HCT116 (cell line): ENCODE results near the gene CPZ. TPM values are rescaled to one million over a fixed set of nuclear protein-coding genes. Genes with fewer than 3 reads are reported as not detected.

Experiments
- ATAC-seq: fragments of 200-7000 bp; cut with Tn5 transposase; 2 replicates; pipeline ENCODE4 v1.9.1; 2020; ENCODE audit warnings: mild to moderate bottlenecking, moderate library complexity
- BruUV-seq: library from RNA; stranded (reverse); fragments of 400-500 nt; replicated peaks from 2 replicates; lab custom pipeline; 2021; lab: Mats Ljungman, UMichigan
- CTCF ChIA-PET: fragments of 300-600 bp; sonication (Branson Sonifier 250); formaldehyde crosslinking; loops from one replicate; lab custom pipeline; 2021; ENCODE audit warnings: antibody characterized with exemption; lab: Charles Lee
- POLR2A ChIA-PET: fragments of 300-600, 350-600 bp; sonication (Branson Sonifier 250); formaldehyde crosslinking; loops from one replicate; lab custom pipeline; 2021; ENCODE audit warnings: antibody characterized with exemption; lab: Charles Lee
- RAD21 ChIA-PET, 2 experiments: fragments of 300-600 bp; sonication (Branson Sonifier 250); formaldehyde crosslinking; loops; one replicate each; lab custom pipeline; 2023; ENCODE audit warnings: low total read pairs in 2 of 2; ENCODE audit not compliant: uncharacterized antibody in 2 of 2, unreplicated experiment in 2 of 2, low non-redundant PET in 1 of 2; lab: Charles Lee
- DNase-seq: peaks from one replicate; pipeline ENCODE4 v3.0.0-alpha.2; 2010; ENCODE audit warnings: low read depth, low spot score
- H2AFZ ChIP-seq: fragments of 200-600 bp; shearing (Covaris generic), sonication (generic); 2 replicates; pipeline ENCODE4 v1.6.1; 2017; ENCODE audit warnings: low read depth, mixed run types, mixed read lengths, antibody characterized with exemption, low read length; ENCODE audit not compliant: poor library complexity, severe bottlenecking
- H3K27ac ChIP-seq: 2 replicates; pipeline ENCODE4 v1.5.1; 2012; ENCODE audit warnings: low read depth, low read length
- H3K27me3 ChIP-seq: fragments of 200-600 bp; sonication (generic); 2 replicates; pipeline ENCODE4 v1.6.1; 2016; ENCODE audit warnings: mixed run types, low read length, mixed read lengths; ENCODE audit not compliant: insufficient read depth
- H3K36me3 ChIP-seq, 2 experiments: fragments of 200-500 bp in 1 of 2; fragments of 200-600 bp in 1 of 2; sonication (Bioruptor generic) in 1 of 2; sonication (generic) in 1 of 2; 2 replicates each; pipeline versions ENCODE4 v1.5.1 to v1.6.1; 2014 to 2016; ENCODE audit warnings: low read length in 2 of 2, inconsistent platforms in 1 of 2, mixed read lengths in 1 of 2, mixed run types in 1 of 2; ENCODE audit not compliant: insufficient read depth in 2 of 2, control insufficient read depth in 1 of 2
- H3K4me1 ChIP-seq, 2 experiments: fragments of 200-600 bp in 1 of 2; sonication (generic) in 1 of 2; 2 replicates each; pipeline versions ENCODE4 v1.5.1 to v1.6.1; 2012 to 2017; ENCODE audit warnings: low read length in 2 of 2, inconsistent platforms in 1 of 2, mild to moderate bottlenecking in 1 of 2, mixed read lengths in 1 of 2, mixed run types in 1 of 2, moderate library complexity in 1 of 2; ENCODE audit not compliant: insufficient read depth in 2 of 2, control insufficient read depth in 1 of 2
- H3K4me2 ChIP-seq: fragments of 200-600 bp; sonication (generic); 2 replicates; pipeline ENCODE4 v1.6.1; 2017; ENCODE audit warnings: mixed run types, low read length, mixed read lengths
- H3K4me3 ChIP-seq, 2 experiments: fragments of 200-600 bp in 1 of 2; sonication (generic) in 1 of 2; replicated peaks in 1 of 2; 2 replicates each; pipeline ENCODE4 v1.5.1; 2011 to 2016; ENCODE audit warnings: low read length in 2 of 2, control low read depth in 1 of 2, low read depth in 1 of 2, mild to moderate bottlenecking in 1 of 2, mixed read lengths in 1 of 2, mixed run types in 1 of 2
- H3K79me2 ChIP-seq: fragments of 200-600 bp; sonication (generic); 2 replicates; pipeline ENCODE4 v1.6.1; 2017; ENCODE audit warnings: mild to moderate bottlenecking, mixed run types, low read length, moderate library complexity, mixed read lengths; ENCODE audit not compliant: insufficient read depth
- H3K9ac ChIP-seq: fragments of 200-600 bp; sonication (generic); 2 replicates; pipeline ENCODE4 v1.6.1; 2016; ENCODE audit warnings: low read length, mixed read lengths
- H3K9me2 ChIP-seq: fragments of 200-600 bp; sonication (generic), shearing (Covaris generic); 2 replicates; pipeline ENCODE4 v1.6.1; 2017; ENCODE audit warnings: mixed run types, mild to moderate bottlenecking, moderate library complexity; ENCODE audit not compliant: insufficient read depth
- H3K9me3 ChIP-seq, 2 experiments: fragments of 200-500 bp in 1 of 2; fragments of 200-600 bp in 1 of 2; sonication (Bioruptor generic) in 1 of 2; sonication (generic) in 1 of 2; 2 replicates each; pipeline ENCODE4 v1.6.1; 2014 to 2017; ENCODE audit warnings: low read length in 2 of 2, mixed read lengths in 2 of 2, inconsistent platforms in 1 of 2, low read depth in 1 of 2, mild to moderate bottlenecking in 1 of 2, mixed run types in 1 of 2, moderate library complexity in 1 of 2; ENCODE audit not compliant: control insufficient read depth in 1 of 2, insufficient read depth in 1 of 2
- H4K20me1 ChIP-seq: fragments of 200-600 bp; sonication (generic), shearing (Covaris generic); 2 replicates; pipeline ENCODE4 v1.6.1; 2017; ENCODE audit warnings: mixed run types, mild to moderate bottlenecking, moderate library complexity; ENCODE audit not compliant: insufficient read depth
- CBX3 ChIP-seq: IDR thresholded peaks from 2 replicates; pipeline ENCODE4 v1.6.1; 2012; ENCODE audit warnings: low read depth
- EGR1 ChIP-seq: IDR thresholded peaks from 2 replicates; pipeline ENCODE4 v1.6.1; 2012; ENCODE audit warnings: low read depth
- ELF1 ChIP-seq: IDR thresholded peaks from 2 replicates; pipeline ENCODE4 v1.6.1; 2012; ENCODE audit warnings: low read depth, borderline replicate concordance
- EZH2phosphoT487 ChIP-seq: fragments of 200-600 bp; IDR thresholded peaks from 2 replicates; pipeline ENCODE4 v1.6.1; 2018; ENCODE audit warnings: antibody characterized with exemption, borderline replicate concordance
- POLR2A ChIP-seq: IDR thresholded peaks from 2 replicates; pipeline ENCODE4 v1.7.0; 2011; ENCODE audit warnings: borderline replicate concordance; ENCODE audit not compliant: insufficient read depth, insufficient read length; ENCODE audit errors: extremely low read depth
- RAD21 ChIP-seq: IDR thresholded peaks from 2 replicates; pipeline ENCODE4 v1.6.1; 2012; ENCODE audit warnings: low read depth, mild to moderate bottlenecking
- REST ChIP-seq: IDR thresholded peaks from 2 replicates; pipeline ENCODE4 v1.6.1; 2012; ENCODE audit warnings: low read depth
- SP1 ChIP-seq: IDR thresholded peaks from 2 replicates; pipeline ENCODE4 v1.6.1; 2012; ENCODE audit warnings: low read depth
- SRF ChIP-seq: IDR thresholded peaks from 2 replicates; pipeline ENCODE4 v1.6.1; 2012; ENCODE audit warnings: low read depth
- TCF7L2 ChIP-seq: IDR thresholded peaks from 2 replicates; pipeline ENCODE4 v1.7.0; 2011; ENCODE audit warnings: borderline replicate concordance, inconsistent platforms; ENCODE audit not compliant: insufficient read depth, insufficient read length; ENCODE audit errors: extremely low read depth
- YY1 ChIP-seq: IDR thresholded peaks from 2 replicates; pipeline ENCODE4 v1.6.1; 2011; ENCODE audit warnings: low read length, low read depth, moderate library complexity, mild to moderate bottlenecking; ENCODE audit not compliant: insufficient replicate concordance; ENCODE audit errors: extremely low read depth
- ZBTB33 ChIP-seq: IDR thresholded peaks from 2 replicates; pipeline ENCODE4 v1.6.1; 2011; ENCODE audit warnings: mild to moderate bottlenecking, low read length, moderate library complexity; ENCODE audit not compliant: insufficient replicate concordance; ENCODE audit errors: extremely low read depth
- ZFX ChIP-seq: fragments of 450-650 bp; IDR thresholded peaks from 2 replicates; pipeline ENCODE4 v1.6.1; 2017
- intact Hi-C: fragments of 100-400 bp; cut with micrococcal nuclease; formaldehyde crosslinking; loops from 2 replicates; pipeline ENCODE4 v1.10.0; 2022
- total RNA-seq: library from RNA; stranded (reverse); gene quantifications from one replicate; pipeline ENCODE4 v1.2.1, GENCODE V29; 2021; ENCODE audit not compliant: unreplicated experiment

Gene CPZ
- total RNA-seq, 1 experiment from 2014 or later, result not detected

- Histone ChIP-seq H4K20me1 (no peaks in the 10 kb centered on the region), H3K36me3 (no peaks in the 10 kb centered on the region), H3K9ac (no peak overlapping the region), H3K4me2 (no peak overlapping the region), H3K4me1 (peaks cover 0 to 5% of the 10 kb centered on the region in 2 experiments; a peak in 1 of 4 replicates), H3K9me3 (no peaks in the 10 kb centered on the region), H2AFZ (no peak overlapping the region), H3K27ac (no peak overlapping the region), H3K27me3 (no peaks in the 10 kb centered on the region), H3K79me2 (no peaks in the 10 kb centered on the region), H3K9me2 (no peaks in the 10 kb centered on the region), H3K4me3 (no peak overlapping the region)
- RAD21 ChIA-PET, result no interaction called here
- intact Hi-C loops, result no loop called here
- BruUV-seq, result no TSS peak
- DNase-seq (no peak), ATAC-seq (no peak)
- POLR2A ChIA-PET, result no interaction called here
- CTCF ChIA-PET, result interaction anchor here (1.4 kb wide), 1 partner anchor 13 kb away, joined by 3 read pairs; no protein-coding TSS in a partner anchor
- TF ChIP-seq ZFX (no peak), ZBTB33 (no peak), POLR2A (no peak), YY1 (no peak), ELF1 (no peak), RAD21 (no peak), REST (no peak), TCF7L2 (no peak), EGR1 (no peak), SP1 (no peak), EZH2phosphoT487 (no peak), CBX3 (no peak), SRF (no peak)
- TF ChIP-seq, all 23 proteins: peak for 0
Measured at GRCh38 chr4:8559524-8560264, 32.9 kb upstream of the CPZ start.
